Left kidney (tissue), 2 donors: ENCODE results near the gene LTBP1. TPM values are rescaled to one million over a fixed set of nuclear protein-coding genes. Genes with fewer than 3 reads are reported as not detected.
"Not testable (repeated sequence)": the region's sequence is repeated elsewhere in the genome, so short reads cannot be mapped to it uniquely, and the experiment has no call there.

Source experiments
- DNase-seq: peaks from one replicate; pipeline ENCODE4 v3.0.0-alpha.2; 2013
- polyA plus RNA-seq: library from polyadenylated mRNA; unstranded; fragments of 120-200 nt; gene quantifications from one replicate; pipeline ENCODE4 v1.2.1, GENCODE V29; 2013; ENCODE audit not compliant: insufficient read length

LTBP1 gene
- polyA plus RNA-seq, 1 donor, result 85.2 TPM

GRCh38 chr2:33142810-33143209 lies 196.1 kb downstream of the LTBP1 start:
- DNase-seq, result no peak

GRCh38 chr2:33144243-33144642 lies 197.5 kb downstream of the LTBP1 start:
- DNase-seq, result no peak

GRCh38 chr2:33145459-33145858 lies 198.7 kb downstream of the LTBP1 start:
- DNase-seq, result no peak

- DNase-seq, result no peak
These were observed 199.3 kb downstream of the LTBP1 start for GRCh38 chr2:33146102-33146501.

GRCh38 chr2:33153008-33153407 lies 206.3 kb downstream of the LTBP1 start:
- DNase-seq, result no peak

- DNase-seq, result no peak
These were observed 211.8 kb downstream of the LTBP1 start for GRCh38 chr2:33158482-33159003.

GRCh38 chr2:33160191-33160590 lies 213.4 kb downstream of the LTBP1 start:
- DNase-seq, result no peak

GRCh38 chr2:33166287-33166881 lies 219.6 kb downstream of the LTBP1 start:
- no peak for DNase-seq

GRCh38 chr2:33167622-33168245 lies 221.0 kb downstream of the LTBP1 start:
- no peak for DNase-seq

GRCh38 chr2:33168425-33168824 lies 221.7 kb downstream of the LTBP1 start:
- DNase-seq, result no peak

- DNase-seq, result peak; percentile 53
These were observed 222.2 kb downstream of the LTBP1 start for GRCh38 chr2:33168922-33169321.

- DNase-seq, result not testable (repeated sequence)
These were observed 223.5 kb downstream of the LTBP1 start for GRCh38 chr2:33170251-33170650.

GRCh38 chr2:33177627-33178026 lies 230.9 kb downstream of the LTBP1 start:
- DNase-seq, result no peak

- DNase-seq, result no peak
These were observed 231.5 kb downstream of the LTBP1 start for GRCh38 chr2:33178209-33178608.

GRCh38 chr2:33180915-33181314 lies 234.2 kb downstream of the LTBP1 start:
- no peak for DNase-seq

GRCh38 chr2:33181466-33181865 lies 234.7 kb downstream of the LTBP1 start:
- no peak for DNase-seq

- DNase-seq, result no peak
These were observed 237.3 kb downstream of the LTBP1 start for GRCh38 chr2:33184041-33184440.

GRCh38 chr2:33186937-33187336 lies 240.2 kb downstream of the LTBP1 start:
- no peak for DNase-seq

- no peak for DNase-seq
These were observed 242.0 kb downstream of the LTBP1 start for GRCh38 chr2:33188799-33189198.

GRCh38 chr2:33190393-33190937 lies 243.7 kb downstream of the LTBP1 start:
- DNase-seq, result no peak

GRCh38 chr2:33195891-33196290 lies 249.1 kb downstream of the LTBP1 start:
- no peak for DNase-seq

- no peak for DNase-seq
These were observed 249.9 kb downstream of the LTBP1 start for GRCh38 chr2:33196700-33197099.

- DNase-seq, result no peak
These were observed 250.6 kb downstream of the LTBP1 start for GRCh38 chr2:33197198-33197938.
